Neural progenitor cell (in vitro differentiated cells): ENCODE results near the gene SPEM1.
A peak's percentile ranks its signal among the peaks of the same experiment; 100 is the strongest.

Experiments
- EZH2 ChIP-seq: fragments of 200-600 bp; sonication (generic); IDR thresholded peaks from 2 replicates; pipeline ENCODE4 v1.6.1; 2017; ENCODE audit warnings: antibody characterized with exemption, mild to moderate bottlenecking, moderate library complexity
- EZH2phosphoT487 ChIP-seq: fragments of 200-600 bp; sonication (generic); IDR thresholded peaks from 2 replicates; pipeline ENCODE4 v1.6.1; 2017; ENCODE audit warnings: antibody characterized with exemption
- TF ChIP-seq, protein P1 (sequence below): fragments of 200-600 bp; sonication (generic); IDR thresholded peaks from 2 replicates; pipeline ENCODE4 v1.5.1; 2017; ENCODE audit warnings: antibody characterized with exemption, mild to moderate bottlenecking

DNA sequence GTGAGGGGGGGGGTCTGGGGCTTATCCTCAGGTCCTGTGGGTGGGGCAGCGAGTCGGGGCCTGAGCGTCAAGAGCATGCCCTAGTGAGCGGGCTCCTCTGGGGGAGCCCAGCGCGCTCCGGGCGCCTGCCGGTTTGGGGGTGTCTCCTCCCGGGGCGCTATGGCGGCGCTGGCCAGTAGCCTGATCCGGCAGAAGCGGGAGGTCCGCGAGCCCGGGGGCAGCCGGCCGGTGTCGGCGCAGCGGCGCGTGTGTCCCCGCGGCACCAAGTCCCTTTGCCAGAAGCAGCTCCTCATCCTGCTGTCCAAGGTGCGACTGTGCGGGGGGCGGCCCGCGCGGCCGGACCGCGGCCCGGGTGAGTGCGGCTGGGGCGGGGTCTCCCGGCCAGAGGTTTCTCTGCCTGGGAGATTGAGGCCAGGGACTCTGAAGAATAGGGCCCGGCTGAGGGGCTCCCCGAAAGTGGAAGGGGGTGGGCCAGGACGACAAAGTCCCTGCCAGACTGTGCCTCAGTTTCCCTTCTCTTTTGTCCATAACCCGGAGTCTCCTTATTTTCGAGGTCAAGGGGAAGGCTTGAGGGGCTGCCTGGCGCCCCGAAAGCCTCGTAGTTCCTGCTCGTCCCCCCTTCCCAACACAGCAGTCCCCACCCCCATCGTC, 19.5 kb downstream of the SPEM1 start, which contains the start of gene FGF11:
- TF ChIP-seq, protein P1, sequence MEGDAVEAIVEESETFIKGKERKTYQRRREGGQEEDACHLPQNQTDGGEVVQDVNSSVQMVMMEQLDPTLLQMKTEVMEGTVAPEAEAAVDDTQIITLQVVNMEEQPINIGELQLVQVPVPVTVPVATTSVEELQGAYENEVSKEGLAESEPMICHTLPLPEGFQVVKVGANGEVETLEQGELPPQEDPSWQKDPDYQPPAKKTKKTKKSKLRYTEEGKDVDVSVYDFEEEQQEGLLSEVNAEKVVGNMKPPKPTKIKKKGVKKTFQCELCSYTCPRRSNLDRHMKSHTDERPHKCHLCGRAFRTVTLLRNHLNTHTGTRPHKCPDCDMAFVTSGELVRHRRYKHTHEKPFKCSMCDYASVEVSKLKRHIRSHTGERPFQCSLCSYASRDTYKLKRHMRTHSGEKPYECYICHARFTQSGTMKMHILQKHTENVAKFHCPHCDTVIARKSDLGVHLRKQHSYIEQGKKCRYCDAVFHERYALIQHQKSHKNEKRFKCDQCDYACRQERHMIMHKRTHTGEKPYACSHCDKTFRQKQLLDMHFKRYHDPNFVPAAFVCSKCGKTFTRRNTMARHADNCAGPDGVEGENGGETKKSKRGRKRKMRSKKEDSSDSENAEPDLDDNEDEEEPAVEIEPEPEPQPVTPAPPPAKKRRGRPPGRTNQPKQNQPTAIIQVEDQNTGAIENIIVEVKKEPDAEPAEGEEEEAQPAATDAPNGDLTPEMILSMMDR, result no peak
- TF ChIP-seq EZH2, result peak; percentile 19
- peak; percentile 50 for TF ChIP-seq EZH2phosphoT487
